Natural killer cell (primary cell): ENCODE measurements around the gene MAP3K10. TPM values are rescaled to one million over a fixed set of nuclear protein-coding genes. Genes with fewer than 3 reads are reported as not detected.

Source experiments
- ATAC-seq, 3 donors: fragments of 150-1000 bp in 2 of 3; fragments of 200-7000 bp in 1 of 3; cut with Tn5 transposase; 1 replicate in 1 of 3; 2 replicates in 2 of 3; pipeline ENCODE4 v1.10.0; 2021; ENCODE audit warnings: mild to moderate bottlenecking in 2 of 3, moderate library complexity in 2 of 3
- DNase-seq, 2 donors: peaks; one replicate each; pipeline versions ENCODE4 v3.0.0 to v3.0.0-alpha.2; 2013 to 2021; ENCODE audit warnings: mixed read lengths in 1 of 2
- H3K27ac ChIP-seq: one replicate; pipeline ENCODE4 v1.5.1; 2013; ENCODE audit warnings: mild to moderate bottlenecking, low read length
- H3K27me3 ChIP-seq: one replicate; pipeline ENCODE4 v1.6.1; 2013; ENCODE audit warnings: low read length; ENCODE audit not compliant: control insufficient read depth, insufficient read depth
- H3K36me3 ChIP-seq: one replicate; pipeline ENCODE4 v1.6.1; 2013; ENCODE audit warnings: low read length; ENCODE audit not compliant: control insufficient read depth, insufficient read depth
- H3K4me1 ChIP-seq: one replicate; pipeline ENCODE4 v1.6.1; 2013; ENCODE audit warnings: low read length; ENCODE audit not compliant: control insufficient read depth, insufficient read depth
- H3K4me3 ChIP-seq: one replicate; pipeline ENCODE4 v1.5.1; 2013; ENCODE audit warnings: low read length
- H3K9me3 ChIP-seq: one replicate; pipeline ENCODE4 v1.6.1; 2013; ENCODE audit warnings: low read length; ENCODE audit not compliant: control insufficient read depth, insufficient read depth
- H3K27ac Mint-ChIP-seq, 2 donors: one replicate each; pipeline ENCODE4 v1.8.0; 2022; ENCODE audit warnings: mild to moderate bottlenecking in 2 of 2, mixed read lengths in 2 of 2, moderate library complexity in 1 of 2
- H3K27me3 Mint-ChIP-seq, 2 donors: one replicate each; pipeline ENCODE4 v1.8.0; 2022; ENCODE audit warnings: low read depth in 2 of 2, mixed read lengths in 2 of 2
- H3K36me3 Mint-ChIP-seq: one replicate; pipeline ENCODE4 v1.8.0; 2022; ENCODE audit warnings: mixed read lengths
- H3K4me1 Mint-ChIP-seq, 2 donors: one replicate each; pipeline ENCODE4 v1.8.0; 2022; ENCODE audit warnings: mixed read lengths in 2 of 2
- H3K4me3 Mint-ChIP-seq: one replicate; pipeline ENCODE4 v1.8.0; 2022; ENCODE audit warnings: mild to moderate bottlenecking, moderate library complexity, mixed read lengths
- H3K9me3 Mint-ChIP-seq, 2 donors: one replicate each; pipeline ENCODE4 v1.8.0; 2022; ENCODE audit warnings: mixed read lengths in 2 of 2
- WGBS: methylation state at CpG from one replicate; pipeline ENCODE4 v1.1.7; 2013; ENCODE audit warnings: missing lambda C conversion rate; ENCODE audit not compliant: insufficient coverage; 5-methylcytosine and 5-hydroxymethylcytosine counted together
- intact Hi-C: fragments of 100-400 bp; cut with micrococcal nuclease; formaldehyde crosslinking; loops from one replicate; pipeline ENCODE4 v1.14.2; 2022
- total RNA-seq, 4 donors: library from RNA; stranded (reverse); fragments of 120-200 nt in 1 of 4; gene quantifications; one replicate each; pipeline versions ENCODE4 v1.2.3 to v1.2.4, GENCODE V29; 2013 to 2022
- TF ChIP-seq, protein P1 (sequence below): fragments of 200-600 bp; IDR thresholded peaks from one replicate; pipeline ENCODE4 v1.8.0; 2022; ENCODE audit warnings: antibody characterized with exemption

MAP3K10 gene
- total RNA-seq, 3 donors from 2014 or later (not counting 1 experiment from before 2014, with no cell fraction given) = 27.1 to 39.0 (median 36.0) TPM

DNA sequence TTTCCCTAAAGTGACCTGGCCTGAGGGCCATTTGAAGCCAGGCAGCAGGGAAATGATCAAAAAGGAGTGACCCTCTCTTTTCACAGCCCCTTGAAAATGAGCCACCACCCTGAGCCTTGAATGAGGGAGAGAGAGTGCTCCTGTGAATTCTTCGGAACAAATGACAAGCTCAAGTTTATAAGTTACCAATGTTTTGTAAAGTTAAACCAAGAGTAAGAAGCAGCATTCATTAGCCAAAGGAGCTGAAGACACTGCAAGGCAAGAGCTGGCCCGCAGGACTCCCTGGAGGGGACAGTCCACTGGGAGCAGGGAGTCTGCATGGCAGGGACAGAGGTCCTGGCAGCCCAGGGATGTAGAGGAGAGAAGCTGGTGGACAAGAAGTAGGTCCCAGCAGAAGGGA, 52.0 kb downstream of the MAP3K10 start:
- Mint-ChIP-seq H3K36me3 (no peaks in the 10 kb centered on the region), H3K27ac (no peak overlapping the region)
- no peak for ATAC-seq

DNA sequence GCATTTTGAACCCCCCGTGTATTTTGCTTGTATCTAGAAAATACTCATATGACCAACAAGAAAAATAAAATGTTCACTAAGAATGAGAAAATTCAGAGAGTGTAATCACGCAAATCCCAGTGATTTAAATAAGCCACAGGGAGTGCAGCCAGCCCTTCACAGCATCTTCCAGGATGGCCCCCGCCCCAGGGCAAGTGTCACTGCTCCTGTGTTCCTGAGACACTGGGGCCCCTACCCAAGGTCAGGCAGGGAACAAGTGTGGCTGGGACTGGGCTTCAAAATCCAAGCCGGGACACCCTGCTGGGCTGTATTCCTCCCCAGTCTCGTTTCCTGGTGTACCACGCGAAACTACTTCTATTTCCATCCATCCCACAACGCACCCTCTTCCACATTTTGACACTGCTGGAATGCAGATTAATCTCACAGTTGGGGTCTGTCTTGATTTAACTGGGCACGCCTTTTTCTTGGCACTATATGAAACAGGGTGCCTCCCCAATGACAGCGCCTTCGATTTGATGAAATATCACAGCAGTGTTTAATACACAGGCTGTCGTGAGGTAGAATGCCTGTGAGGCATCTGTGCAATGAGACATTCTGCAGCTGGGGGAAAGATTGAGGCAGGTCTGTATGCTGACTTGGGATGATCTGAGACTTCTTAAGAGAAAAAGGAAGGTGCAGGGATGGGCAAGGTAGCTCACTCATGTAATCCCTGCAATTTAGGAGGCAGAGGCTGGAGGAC, 53.5 kb downstream of the MAP3K10 start:
- H3K4me1 ChIP-seq = no peaks in the 10 kb centered on the region
- Mint-ChIP-seq H3K27me3 (no peaks in the 10 kb centered on the region), H3K9me3 (no peaks in the 10 kb centered on the region), H3K36me3 (no peaks in the 10 kb centered on the region), H3K27ac (peak overlapping the region; percentile 13), H3K4me1 (peaks cover 19 to 42% of the 10 kb centered on the region in 2 donors), H3K4me3 (no peak overlapping the region)
- TF ChIP-seq, protein P1, sequence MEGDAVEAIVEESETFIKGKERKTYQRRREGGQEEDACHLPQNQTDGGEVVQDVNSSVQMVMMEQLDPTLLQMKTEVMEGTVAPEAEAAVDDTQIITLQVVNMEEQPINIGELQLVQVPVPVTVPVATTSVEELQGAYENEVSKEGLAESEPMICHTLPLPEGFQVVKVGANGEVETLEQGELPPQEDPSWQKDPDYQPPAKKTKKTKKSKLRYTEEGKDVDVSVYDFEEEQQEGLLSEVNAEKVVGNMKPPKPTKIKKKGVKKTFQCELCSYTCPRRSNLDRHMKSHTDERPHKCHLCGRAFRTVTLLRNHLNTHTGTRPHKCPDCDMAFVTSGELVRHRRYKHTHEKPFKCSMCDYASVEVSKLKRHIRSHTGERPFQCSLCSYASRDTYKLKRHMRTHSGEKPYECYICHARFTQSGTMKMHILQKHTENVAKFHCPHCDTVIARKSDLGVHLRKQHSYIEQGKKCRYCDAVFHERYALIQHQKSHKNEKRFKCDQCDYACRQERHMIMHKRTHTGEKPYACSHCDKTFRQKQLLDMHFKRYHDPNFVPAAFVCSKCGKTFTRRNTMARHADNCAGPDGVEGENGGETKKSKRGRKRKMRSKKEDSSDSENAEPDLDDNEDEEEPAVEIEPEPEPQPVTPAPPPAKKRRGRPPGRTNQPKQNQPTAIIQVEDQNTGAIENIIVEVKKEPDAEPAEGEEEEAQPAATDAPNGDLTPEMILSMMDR = no peak
- no peak overlapping the region for H3K27ac ChIP-seq
- DNase-seq (no peak), ATAC-seq (no peak)
- H3K4me3 ChIP-seq = no peak overlapping the region
- H3K27me3 ChIP-seq = no peaks in the 10 kb centered on the region
- H3K36me3 ChIP-seq = peaks cover 29% of the 10 kb centered on the region
- WGBS = 97% methylated on average over 12 of the region's 12 CpGs
- no peaks in the 10 kb centered on the region for H3K9me3 ChIP-seq
- intact Hi-C loops = no loop called here

More for the DNA sequence above, 52.0 kb downstream of the MAP3K10 start:
- 100% methylated on average over 2 of the region's 2 CpGs for WGBS
- intact Hi-C loops = no loop called here
- no peaks in the 10 kb centered on the region for H3K9me3 Mint-ChIP-seq
- no peaks in the 10 kb centered on the region for H3K27me3 Mint-ChIP-seq
- H3K4me3 Mint-ChIP-seq = no peak overlapping the region
- H3K4me1 ChIP-seq = no peaks in the 10 kb centered on the region
- no peaks in the 10 kb centered on the region for H3K27me3 ChIP-seq
- no peak overlapping the region for H3K27ac ChIP-seq
- TF ChIP-seq, protein P1 = no peak
- no peaks in the 10 kb centered on the region for H3K9me3 ChIP-seq
- DNase-seq = no peak
- peaks cover 36% of the 10 kb centered on the region for H3K36me3 ChIP-seq
- H3K4me3 ChIP-seq = no peak overlapping the region
- H3K4me1 Mint-ChIP-seq = peaks cover 14 to 32% of the 10 kb centered on the region in 2 donors

DNA sequence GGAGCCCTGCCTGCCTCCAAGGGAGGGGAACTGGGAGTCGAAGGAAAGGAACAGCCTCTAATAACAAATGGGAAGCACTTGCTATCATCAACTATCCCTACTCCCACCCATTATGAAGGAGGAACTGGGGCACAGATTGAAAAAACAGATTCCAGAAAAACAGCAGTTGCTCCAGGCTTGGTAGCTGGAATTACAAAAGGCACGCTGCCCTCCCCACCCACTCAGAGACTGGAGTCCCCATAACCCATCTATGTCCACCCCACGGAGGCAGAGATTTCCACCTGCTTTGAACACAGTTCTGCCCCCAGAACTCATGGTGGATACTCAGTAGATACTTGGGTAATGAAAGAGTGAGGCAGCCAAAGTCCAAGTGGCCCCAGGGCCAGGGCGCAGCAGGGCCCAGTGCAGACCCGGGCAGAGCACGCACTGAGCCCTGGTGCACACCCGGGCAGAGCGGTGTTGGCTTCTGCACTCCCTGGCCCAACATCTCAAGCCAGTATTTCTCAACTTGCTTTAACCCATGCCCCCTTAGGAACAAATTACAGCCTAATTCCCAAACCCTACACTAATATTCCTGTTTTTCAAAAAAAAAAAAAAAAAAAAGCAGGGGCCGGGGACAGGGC, 54.4 kb downstream of the MAP3K10 start:
- Histone ChIP-seq H3K27me3 (no peaks in the 10 kb centered on the region), H3K4me3 (no peak overlapping the region), H3K36me3 (peaks cover 24% of the 10 kb centered on the region), H3K27ac (no peak overlapping the region), H3K4me1 (no peaks in the 10 kb centered on the region), H3K9me3 (no peaks in the 10 kb centered on the region)
- Mint-ChIP-seq H3K4me1 (peaks cover 23 to 46% of the 10 kb centered on the region in 2 donors), H3K27ac (peak overlapping the region; percentile 13), H3K36me3 (no peaks in the 10 kb centered on the region), H3K4me3 (no peak overlapping the region), H3K27me3 (no peaks in the 10 kb centered on the region), H3K9me3 (no peaks in the 10 kb centered on the region)
- ATAC-seq = no peak
- TF ChIP-seq, protein P1 = no peak
- no peak for DNase-seq
- intact Hi-C loops = no loop called here
- WGBS = 98% methylated on average over 9 of the region's 9 CpGs
